Activated T-cell treated with anti-CD3 and anti-CD28 coated beads for 24 hours (primary cell): ENCODE measurements around the gene ITGA1.

ENCODE experiments used
- DNase-seq: peaks from one replicate; pipeline ENCODE4 v3.0.0-alpha.2; 2020; ENCODE audit warnings: low read depth

Gene ITGA1

DNA sequence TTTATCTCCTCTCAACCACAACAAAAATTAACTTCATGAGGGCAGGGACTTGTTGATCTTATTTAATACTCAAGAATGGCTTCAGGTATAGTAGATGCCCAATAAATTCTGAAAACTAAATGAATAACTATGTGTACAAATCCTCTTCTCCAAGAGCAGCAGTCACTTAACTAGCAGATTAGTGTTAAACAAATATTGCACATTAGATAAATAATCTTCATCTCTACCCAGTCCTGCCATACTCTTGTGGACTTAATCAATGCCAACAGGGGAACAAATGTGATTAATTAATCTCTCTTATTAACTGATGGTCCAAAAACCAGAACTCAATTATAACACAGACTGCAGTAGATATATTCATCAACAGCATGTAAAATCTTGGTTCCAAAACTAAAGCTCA lies 15.0 kb upstream of the ITGA1 start:
- no peak for DNase-seq

DNA sequence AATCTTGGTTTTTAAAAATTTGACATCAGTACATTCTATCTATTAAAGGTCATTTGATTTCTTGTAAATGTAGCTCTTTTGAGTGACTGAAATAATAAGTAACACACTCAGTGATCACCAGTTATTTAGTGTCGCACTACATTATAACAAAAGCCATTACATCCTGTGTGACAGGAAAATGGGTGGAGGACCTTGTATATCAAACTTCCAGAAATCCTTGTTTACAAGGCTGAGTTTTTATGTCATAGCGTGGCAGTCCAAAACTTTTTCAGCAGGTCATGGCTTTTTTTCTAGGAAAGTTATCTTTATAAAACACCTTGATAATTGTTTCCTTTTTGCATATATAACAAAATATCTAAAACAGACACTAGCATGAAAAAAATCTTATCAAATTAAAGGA lies 14.4 kb upstream of the ITGA1 start:
- no peak for DNase-seq

DNA sequence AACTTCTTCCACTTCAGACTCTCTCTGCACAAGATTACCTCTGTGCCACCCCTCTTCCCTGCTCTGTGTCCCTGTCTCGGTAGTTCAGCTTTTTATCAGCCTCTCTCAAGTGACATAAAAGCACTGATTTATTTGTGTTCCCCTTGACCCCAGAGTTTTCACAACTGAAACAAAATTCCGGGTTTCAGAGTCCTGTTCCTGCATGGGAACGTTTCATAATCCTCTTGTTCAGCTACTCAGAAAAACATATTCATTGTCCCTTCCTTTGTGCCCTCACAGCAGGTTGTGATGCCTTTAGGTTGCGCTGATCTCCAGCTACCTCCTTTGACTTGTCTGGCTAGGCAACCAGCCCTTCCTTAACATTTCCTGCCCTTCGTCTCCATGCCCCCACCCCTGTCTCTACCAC lies 13.7 kb upstream of the ITGA1 start:
- no peak for DNase-seq

DNA sequence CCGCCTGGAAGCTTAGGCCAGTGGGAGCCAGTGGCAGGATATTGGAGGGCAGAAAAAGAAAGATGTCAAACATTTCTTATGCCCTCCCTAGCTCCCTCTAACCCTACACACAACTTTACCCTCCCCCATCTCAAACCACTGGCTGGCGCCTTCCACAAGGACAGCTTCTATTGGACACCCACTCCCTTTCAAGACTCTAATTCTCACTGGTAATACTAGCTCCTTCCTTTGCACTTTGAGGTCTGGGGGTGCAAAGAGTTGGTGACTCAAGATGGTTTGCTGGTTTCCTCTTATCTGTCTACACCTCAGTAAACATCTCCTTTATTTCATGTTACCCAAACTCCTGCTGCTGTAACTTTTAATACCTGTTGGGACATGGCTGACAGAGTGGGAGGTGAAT lies 11.6 kb upstream of the ITGA1 start:
- DNase-seq = no peak

DNA sequence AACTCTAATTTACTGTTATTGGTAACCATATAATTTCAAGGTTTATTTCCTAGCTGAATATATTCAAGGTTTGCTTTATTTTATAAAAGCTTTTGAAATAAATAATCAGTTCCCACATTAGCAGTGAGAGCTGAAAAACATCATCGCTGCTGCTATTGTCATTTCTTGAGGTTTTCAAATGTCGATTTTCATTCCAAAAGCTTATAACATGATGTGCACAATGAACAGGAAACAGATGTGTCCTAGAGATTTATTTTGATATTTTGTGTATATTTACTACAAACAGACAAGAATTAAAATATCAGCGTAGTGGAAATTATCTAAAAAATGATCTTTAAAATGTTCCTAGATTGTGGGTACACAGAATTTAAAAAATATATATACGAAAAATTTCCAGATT lies 10.5 kb upstream of the ITGA1 start:
- DNase-seq = no peak

DNA sequence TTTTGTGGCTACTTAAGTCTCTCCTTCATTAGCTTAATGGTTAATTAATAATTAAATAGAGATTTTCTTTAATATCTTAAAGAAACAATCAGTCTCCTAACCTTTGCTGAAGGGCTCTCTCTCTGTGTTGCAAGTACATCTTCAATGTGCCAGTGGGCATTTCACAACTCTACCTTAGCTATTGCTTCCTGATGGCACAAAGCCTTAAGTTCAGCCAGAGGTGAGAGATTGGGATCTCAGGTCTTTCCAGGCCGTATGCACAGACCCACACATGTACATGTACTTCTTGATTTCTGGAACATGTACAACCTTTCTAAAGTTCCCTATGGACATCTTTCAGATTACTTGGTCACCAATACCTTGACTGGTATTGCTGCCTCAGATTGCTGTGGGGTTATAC lies 8.9 kb upstream of the ITGA1 start:
- DNase-seq = no peak

DNA sequence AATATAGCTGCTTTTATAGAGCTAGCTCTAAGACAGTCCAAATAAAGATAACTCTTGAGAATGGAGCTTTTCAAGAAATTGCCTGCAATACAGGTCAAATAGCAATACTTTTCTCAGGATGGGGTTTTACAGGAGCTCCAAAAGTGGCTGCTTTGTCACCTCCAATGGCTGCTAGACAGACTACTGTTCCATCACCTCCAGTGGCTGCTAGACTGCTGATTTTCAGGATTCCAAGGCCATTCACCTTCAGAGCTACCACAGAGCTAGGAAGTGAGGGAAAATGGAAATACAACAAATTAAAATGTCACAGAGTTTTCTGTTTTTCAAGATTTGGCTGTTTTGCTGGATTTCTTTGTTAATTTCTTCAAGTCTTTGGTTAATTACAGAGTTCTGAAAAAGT lies 8.5 kb upstream of the ITGA1 start:
- DNase-seq = no peak

DNA sequence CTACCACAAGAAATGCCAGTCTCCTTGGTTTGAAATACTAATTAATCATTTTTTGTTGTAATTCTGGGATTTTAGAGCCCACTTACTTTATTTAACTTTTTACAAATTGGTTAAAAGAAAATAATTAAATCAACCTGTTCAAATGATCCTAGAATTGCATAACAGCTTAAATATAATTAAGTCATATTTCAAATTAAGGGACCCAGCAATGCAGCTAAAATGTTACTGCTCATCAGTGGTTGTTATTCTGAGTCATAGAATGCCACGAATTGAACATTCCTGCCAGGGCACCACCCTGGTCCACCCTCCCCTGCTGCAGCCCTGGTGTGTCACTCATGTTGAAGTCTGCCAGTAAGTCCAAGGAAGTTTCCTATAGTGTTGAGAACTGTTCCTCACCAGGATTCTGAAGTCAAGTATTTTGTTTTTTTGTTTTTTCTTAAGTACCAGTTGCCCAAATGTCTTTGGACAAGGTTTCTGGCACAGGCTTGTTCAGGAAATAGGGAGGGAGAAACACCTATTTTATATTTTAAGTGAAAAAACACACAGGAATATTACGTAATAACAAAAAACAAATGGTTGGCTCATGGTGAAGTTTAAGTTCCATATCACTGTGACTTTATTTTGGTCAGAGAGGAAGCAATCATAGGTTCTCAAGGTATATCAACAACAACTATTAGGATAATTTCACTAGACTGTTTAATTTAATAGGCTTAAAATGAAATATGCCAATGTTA lies 4.3 kb upstream of the ITGA1 start:
- DNase-seq = no peak

DNA sequence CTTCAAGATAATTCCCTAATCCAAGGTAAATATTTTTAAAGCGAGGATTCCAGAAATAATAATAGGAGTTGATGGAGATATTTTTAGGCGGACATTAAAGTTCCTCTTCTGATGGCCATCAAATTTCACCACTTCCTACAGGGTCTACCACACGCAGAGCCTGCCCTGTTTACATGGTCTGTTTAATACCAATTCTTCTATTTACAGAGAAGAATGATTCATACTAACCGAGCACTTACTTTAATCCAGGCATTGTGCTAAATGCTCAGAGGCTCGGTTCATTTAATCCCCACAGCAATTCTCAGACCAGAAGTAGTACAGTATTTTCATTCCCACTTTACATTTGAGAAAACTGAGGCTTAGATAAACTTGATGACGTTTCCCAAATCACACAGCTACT lies 3.0 kb upstream of the ITGA1 start:
- DNase-seq = no peak

DNA sequence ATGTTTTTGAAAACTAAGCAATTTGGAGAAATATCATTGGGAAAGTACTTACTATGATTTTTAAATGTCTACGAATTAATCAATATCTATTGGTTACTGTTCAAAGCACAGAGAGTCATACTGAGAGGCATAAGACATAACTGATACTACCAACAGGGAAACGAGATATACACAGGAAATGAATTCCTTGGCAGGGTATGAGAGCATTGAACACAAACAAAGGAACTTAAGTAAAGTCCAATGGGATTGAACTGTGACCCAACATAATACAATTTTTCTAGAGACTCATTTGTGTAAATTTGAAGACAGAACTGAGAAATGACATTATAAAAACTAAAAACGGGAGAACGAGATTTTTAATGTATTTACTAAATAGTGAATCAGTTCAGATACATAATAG lies 1.3 kb upstream of the ITGA1 start:
- no peak for DNase-seq

DNA sequence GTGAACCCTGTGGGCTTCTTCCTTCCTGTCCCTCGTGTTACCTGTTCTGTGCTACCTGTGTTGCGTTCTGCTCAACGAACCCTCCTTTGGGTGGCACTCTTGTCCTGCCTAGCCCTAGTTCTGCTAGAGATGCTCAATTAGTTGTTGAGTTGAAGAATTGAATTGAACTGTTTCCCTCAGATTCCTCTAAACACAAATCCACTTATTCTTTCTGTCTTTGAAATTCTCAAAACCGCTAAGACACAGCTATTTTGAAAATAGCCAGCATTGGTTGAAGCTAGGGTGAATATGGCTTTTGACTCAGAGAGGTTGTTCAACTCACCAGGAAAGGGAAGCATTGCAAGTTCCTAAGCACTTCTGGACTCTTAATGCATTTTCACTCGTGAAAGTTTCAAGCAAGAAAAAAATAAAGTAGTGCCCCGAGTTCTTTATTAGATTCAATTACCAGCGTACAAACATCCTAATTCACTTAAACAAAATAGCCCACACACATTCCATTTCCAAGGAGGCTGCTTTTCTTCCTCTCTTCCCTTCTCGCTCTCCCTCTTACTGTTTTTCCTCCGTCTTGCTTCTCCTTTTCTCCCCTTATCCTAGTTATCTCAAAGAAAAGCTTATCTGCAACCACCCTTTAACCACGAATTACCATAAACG lies 642 bp upstream of the ITGA1 start:
- DNase-seq = no peak

DNA sequence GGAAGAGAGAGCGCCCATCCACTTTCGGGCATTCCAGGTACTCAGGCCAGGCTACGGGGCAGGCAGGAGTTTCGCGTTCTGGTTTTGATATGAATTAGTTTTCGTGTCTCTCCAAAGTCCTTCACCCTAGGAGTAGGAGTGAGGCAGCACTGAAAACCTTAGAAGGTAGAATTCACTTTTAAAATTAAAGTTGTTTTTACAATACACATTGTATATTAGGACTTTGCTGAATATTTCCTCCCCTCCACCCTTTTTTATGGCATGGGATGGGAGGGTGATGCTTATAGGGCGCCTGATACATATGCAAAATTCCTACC lies 747 bp downstream of the ITGA1 start:
- no peak for DNase-seq

DNA sequence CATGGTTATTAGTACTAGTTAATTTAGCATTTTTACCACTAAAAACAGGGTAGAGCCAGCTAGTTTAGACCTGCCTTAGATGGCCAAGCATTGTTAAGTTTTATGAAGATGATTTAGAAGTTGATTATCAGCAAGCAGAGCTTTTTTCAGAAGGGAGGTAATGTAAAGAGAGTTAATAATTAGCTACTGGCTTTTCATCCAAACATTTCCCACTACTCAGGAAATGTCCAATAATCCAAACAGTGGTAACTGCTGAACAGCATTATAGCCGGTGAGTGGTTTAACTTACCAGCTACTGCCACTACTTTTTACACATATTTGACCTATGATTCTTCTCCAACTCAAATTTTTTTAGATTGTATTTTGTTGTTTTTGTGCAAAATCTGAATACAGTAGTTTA lies 1.7 kb downstream of the ITGA1 start:
- no peak for DNase-seq

DNA sequence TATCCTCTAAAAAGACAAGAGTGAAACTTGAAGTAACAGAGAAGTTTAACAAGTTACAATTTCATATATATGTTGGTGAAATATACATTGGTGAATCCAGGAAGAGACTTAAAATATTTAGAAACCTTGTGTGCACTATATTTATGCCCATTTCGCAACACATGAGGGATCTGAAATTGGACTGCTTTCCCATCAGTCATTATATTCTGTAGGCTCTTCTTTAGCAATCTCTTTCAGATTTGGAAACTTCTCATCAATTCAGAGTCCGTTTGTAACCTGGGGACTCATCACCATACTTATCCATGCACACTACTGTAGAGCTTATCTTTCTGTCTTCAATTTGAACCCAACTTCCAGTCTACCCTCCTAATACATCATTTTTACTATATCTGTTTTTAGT lies 2.1 kb downstream of the ITGA1 start:
- DNase-seq = no peak

DNA sequence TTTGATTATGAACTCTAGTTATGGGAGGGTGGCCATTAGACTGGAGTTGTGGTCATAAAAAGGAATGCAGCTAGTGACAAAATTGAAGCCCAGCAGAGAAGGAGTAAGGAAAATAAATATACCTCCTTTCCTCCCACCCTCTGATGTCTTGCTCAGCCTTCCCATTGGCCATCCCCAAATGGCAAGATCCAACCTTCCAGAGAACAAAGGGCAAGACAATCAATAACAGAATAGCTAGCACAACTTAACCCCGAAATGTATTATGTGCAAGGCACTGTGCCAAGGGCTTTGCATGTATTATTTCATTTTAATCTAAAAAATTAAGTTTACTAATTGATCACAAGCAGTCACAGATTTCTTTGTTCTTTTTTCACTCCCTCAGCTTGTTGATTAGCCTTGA lies 3.6 kb downstream of the ITGA1 start:
- DNase-seq = no peak

DNA sequence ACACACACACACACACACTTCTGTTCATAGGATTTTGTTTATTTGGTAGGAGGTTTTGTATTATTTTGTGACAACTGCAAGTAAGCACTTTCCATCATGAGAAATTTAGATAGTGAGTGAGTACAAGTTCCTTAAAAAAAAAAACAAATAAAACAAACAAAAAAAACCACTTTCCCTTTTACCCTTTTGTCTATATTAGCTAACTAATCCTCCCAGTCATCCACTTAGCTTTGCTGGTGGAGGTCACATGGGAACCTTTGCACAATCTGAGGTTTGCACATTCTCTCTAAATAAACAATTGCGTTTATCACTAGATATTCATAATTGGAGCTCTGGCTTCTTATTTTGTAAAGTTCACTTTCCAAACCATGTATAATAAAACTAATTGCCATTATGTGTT lies 6.8 kb downstream of the ITGA1 start:
- DNase-seq = no peak

DNA sequence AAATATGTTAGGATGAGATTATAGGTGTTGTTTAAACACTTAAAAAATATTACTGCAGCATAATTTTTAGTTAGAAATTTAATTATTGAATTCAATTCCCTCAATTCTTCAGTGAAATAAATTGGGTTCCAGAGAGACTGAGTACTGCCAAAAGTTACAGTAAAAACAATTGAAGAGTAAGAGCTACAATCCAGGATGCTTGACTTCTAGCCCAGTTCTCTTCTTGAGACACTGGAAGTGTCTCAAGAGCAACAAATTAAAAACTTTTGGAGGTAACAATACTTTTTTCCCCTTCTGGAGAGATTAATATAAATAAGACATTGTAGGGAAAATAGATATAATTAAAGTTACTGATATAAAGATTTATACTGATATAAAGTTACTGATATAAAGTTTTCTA lies 8.3 kb downstream of the ITGA1 start:
- DNase-seq = no peak

DNA sequence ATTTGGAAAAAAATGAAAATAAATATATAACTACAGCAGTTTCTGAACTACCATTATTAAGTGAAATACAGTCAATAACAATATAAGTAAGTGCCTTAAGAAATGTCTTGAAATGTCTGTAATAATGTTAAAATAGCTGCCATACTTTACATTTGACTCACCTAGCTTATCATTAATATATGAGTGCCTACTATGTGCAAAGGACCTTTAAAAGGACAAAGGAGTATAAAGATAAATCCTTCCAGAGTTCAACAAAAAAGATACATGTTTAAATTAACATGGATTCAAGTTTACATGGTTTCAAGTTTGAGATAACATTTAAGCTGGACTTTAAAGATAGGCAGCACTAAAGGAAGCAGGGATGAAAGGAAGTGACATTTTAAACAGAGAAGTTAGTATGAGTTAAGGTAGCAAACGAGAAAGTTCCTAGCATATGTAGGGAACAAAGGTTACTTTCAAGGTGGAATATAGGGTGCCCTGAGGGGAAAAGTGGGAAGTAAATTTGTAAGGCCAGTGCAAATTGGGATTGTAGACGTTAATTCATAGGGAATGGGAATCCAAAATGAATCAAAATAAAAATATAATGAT lies 8.9 kb downstream of the ITGA1 start:
- DNase-seq = no peak

DNA sequence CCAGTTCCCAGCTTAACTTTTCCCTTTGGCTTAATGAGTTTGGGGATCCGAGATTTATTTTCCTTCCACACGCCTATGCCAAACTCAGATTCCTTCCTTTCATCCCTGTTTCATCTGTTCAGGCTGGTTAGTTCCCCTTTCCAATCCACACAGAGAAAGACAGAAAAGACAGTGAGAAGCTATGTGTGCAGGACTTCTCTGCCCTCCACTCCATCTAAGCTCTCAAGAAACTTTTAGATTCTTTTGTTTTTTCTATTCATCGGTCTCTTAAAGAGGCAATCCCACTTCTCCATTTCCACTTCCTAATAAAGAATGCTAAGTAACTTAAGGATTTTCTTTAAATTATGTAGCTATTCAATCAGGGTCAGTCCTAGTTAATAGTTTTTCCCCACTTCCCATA lies 11.2 kb downstream of the ITGA1 start:
- no peak for DNase-seq

DNA sequence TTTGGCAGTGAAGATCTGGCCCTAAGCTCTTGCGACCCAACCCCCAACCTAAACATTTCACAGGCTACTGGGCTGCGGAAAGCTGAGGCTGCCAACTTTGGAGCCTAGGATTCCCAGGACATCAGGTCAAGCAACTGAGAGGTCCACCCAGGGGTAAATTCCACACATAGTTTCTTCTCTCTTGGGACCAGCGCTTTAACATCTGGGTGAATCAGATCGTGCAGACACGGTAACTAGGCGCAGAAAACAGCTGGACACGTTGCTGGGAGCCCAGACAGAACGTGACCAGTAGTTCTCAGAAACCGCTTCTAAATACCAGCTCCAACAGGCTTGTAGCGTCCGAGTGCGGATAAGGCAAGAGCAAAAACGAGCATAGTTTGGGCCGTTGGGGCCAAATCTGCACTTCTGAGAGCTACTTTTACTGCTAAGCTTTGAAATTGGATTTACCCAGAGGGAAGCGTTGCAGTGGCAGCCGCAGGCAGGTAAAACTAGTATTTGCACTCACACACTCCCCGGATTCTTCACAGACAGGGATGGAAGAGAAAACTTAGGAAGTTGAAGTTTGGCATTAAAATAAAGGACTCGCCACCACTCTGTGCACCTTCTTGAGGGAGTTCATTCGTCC lies 11.8 kb downstream of the ITGA1 start:
- no peak for DNase-seq

DNA sequence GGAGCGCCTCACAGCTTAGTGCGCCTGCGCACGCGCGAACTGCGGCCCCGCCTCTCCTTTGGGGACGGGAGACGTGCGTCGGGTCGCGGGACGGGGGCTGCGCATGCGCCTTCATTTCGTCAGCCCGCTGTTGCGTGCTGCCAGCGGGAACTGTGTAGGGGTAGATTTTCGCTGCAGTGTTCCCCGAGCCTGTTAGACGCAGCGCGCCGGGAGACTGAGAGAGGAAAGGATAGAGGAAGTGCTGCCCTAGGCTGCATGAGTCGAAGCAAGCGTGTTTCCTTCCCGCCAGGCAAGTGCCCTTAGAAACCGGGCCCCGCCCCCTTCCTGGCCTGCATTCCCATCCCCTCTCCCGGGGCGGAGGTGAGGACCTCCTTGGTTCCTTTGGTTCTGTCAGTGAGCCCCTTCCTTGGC lies 12.3 kb downstream of the ITGA1 start:
- DNase-seq = peak; percentile 93

DNA sequence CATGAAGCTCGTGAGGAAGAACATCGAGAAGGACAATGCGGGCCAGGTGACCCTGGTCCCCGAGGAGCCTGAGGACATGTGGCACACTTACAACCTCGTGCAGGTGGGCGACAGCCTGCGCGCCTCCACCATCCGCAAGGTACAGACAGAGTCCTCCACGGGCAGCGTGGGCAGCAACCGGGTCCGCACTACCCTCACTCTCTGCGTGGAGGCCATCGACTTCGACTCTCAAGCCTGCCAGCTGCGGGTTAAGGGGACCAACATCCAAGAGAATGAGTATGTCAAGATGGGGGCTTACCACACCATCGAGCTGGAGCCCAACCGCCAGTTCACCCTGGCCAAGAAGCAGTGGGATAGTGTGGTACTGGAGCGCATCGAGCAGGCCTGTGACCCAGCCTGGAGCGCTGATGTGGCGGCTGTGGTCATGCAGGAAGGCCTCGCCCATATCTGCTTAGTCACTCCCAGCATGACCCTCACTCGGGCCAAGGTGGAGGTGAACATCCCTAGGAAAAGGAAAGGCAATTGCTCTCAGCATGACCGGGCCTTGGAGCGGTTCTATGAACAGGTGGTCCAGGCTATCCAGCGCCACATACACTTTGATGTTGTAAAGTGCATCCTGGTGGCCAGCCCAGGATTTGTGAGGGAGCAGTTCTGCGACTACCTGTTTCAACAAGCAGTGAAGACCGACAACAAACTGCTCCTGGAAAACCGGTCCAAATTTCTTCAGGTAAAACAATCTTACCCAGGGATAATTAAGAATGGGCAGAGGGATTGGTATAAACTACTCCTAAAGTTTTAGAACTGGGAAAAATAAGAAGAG lies 12.9 kb downstream of the ITGA1 start:
- peak; percentile 37 for DNase-seq

DNA sequence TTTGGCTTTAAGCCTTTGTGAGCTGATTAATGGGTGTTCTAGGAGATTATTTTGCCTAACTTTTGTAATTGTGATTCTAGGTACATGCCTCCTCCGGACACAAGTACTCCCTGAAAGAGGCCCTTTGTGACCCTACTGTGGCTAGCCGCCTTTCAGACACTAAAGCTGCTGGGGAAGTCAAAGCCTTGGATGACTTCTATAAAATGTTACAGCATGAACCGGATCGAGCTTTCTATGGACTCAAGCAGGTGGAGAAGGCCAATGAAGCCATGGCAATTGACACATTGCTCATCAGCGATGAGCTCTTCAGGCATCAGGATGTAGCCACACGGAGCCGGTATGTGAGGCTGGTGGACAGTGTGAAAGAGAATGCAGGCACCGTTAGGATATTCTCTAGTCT lies 13.6 kb downstream of the ITGA1 start:
- no peak for DNase-seq
